PC-3 (cell line): ENCODE measurements around the gene PDZRN3. TPM values are rescaled to one million over a fixed set of nuclear protein-coding genes. Genes with fewer than 3 reads are reported as not detected.

Experiments
- ATAC-seq: fragments of 200-7000 bp; cut with Tn5 transposase; 2 replicates; pipeline ENCODE4 v1.9.1; 2020; ENCODE audit warnings: mild to moderate bottlenecking, moderate library complexity
- BruUV-seq: library from RNA; stranded (reverse); fragments of 400-500 nt; replicated peaks from 2 replicates; lab custom pipeline; 2021; lab: Mats Ljungman, UMichigan
- CTCF ChIA-PET: fragments of 300-600 bp; sonication (Branson Sonifier 250); formaldehyde crosslinking; loops from one replicate; lab custom pipeline; 2022; ENCODE audit warnings: antibody characterized with exemption; lab: Charles Lee
- POLR2A ChIA-PET: fragments of 300-600 bp; sonication (Branson Sonifier 250); formaldehyde crosslinking; loops from one replicate; lab custom pipeline; 2022; ENCODE audit warnings: antibody characterized with exemption; ENCODE audit not compliant: unreplicated experiment; lab: Charles Lee
- DNase-seq: peaks from one replicate; pipeline ENCODE4 v3.0.0-alpha.2; 2015
- H2AFZ ChIP-seq: fragments of 300-600 bp; sonication (generic); 2 replicates; pipeline ENCODE4 v1.6.0; 2016; ENCODE audit warnings: antibody characterized with exemption, low read length
- H3F3A ChIP-seq: fragments of 300-600 bp; sonication (generic); one replicate; pipeline ENCODE4 v1.6.0; 2017; ENCODE audit warnings: antibody characterized with exemption, low read length, control low read depth, mild to moderate bottlenecking; ENCODE audit not compliant: unreplicated experiment
- H3K27ac ChIP-seq: fragments of 300-600 bp; sonication (generic); 2 replicates; pipeline ENCODE4 v1.5.1; 2016; ENCODE audit warnings: mild to moderate bottlenecking, low read length
- H3K27me3 ChIP-seq: fragments of 300-600 bp; sonication (generic); 2 replicates; pipeline ENCODE4 v1.6.1; 2016; ENCODE audit warnings: low read length, mixed read lengths
- H3K36me3 ChIP-seq: fragments of 300-600 bp; sonication (generic); 2 replicates; pipeline ENCODE4 v1.6.1; 2016; ENCODE audit warnings: low read depth, mixed run types, low read length, mixed read lengths
- H3K4me1 ChIP-seq: fragments of 300-600 bp; sonication (generic); 2 replicates; pipeline ENCODE4 v1.5.1; 2016; ENCODE audit warnings: low read length; ENCODE audit not compliant: insufficient read depth
- H3K4me2 ChIP-seq: fragments of 300-600 bp; sonication (generic); 2 replicates; pipeline ENCODE4 v1.6.0; 2016; ENCODE audit warnings: low read length
- H3K4me3 ChIP-seq: fragments of 300-600 bp; sonication (generic); 2 replicates; pipeline ENCODE4 v1.5.1; 2016; ENCODE audit warnings: mild to moderate bottlenecking, low read length, mixed read lengths
- H3K79me2 ChIP-seq: fragments of 300-600 bp; sonication (generic); 2 replicates; pipeline ENCODE4 v1.6.1; 2017; ENCODE audit warnings: low read length, mixed read lengths
- H3K9ac ChIP-seq: fragments of 300-600 bp; sonication (generic); 2 replicates; pipeline ENCODE4 v1.6.0; 2016; ENCODE audit warnings: mild to moderate bottlenecking, low read length
- H3K9me2 ChIP-seq: fragments of 300-600 bp; sonication (generic); replicated peaks from 2 replicates; pipeline ENCODE4 v1.6.1; 2016; ENCODE audit warnings: mixed run types, low read length, mixed read lengths
- H3K9me3 ChIP-seq: fragments of 300-600 bp; sonication (generic); 2 replicates; pipeline ENCODE4 v1.6.1; 2016; ENCODE audit warnings: low read length, mixed read lengths
- H4K20me1 ChIP-seq: fragments of 300-600 bp; sonication (generic); 2 replicates; pipeline ENCODE4 v1.6.1; 2016; ENCODE audit warnings: low read length, mixed read lengths
- EZH2 ChIP-seq: fragments of 300-600 bp; sonication (generic); IDR thresholded peaks from one replicate; pipeline ENCODE4 v1.6.1; 2017; ENCODE audit warnings: antibody characterized with exemption, mild to moderate bottlenecking, low read length; ENCODE audit not compliant: unreplicated experiment
- EZH2phosphoT487 ChIP-seq: fragments of 300-600 bp; sonication (generic); IDR thresholded peaks from 2 replicates; pipeline ENCODE4 v1.6.1; 2018; ENCODE audit warnings: mild to moderate bottlenecking, antibody characterized with exemption, low read length, borderline replicate concordance
- intact Hi-C: fragments of 100-400 bp; cut with micrococcal nuclease; formaldehyde crosslinking; loops from 2 replicates; pipeline ENCODE4 v1.9.0; 2023
- total RNA-seq: library from RNA; depleted of rRNA; stranded (reverse); fragments of >200 nt; gene quantifications from 2 replicates; pipeline ENCODE4 v1.2.3, GENCODE V29; 2014
- TF ChIP-seq, protein P1 (sequence below): fragments of 300-600 bp; sonication (generic); conservative IDR thresholded peaks from 2 replicates; pipeline ENCODE4 v1.5.1; 2017; ENCODE audit warnings: antibody characterized with exemption, low read depth, mild to moderate bottlenecking, low read length

PDZRN3 gene
- total RNA-seq, 1 experiment from 2014 or later = not detected

DNA sequence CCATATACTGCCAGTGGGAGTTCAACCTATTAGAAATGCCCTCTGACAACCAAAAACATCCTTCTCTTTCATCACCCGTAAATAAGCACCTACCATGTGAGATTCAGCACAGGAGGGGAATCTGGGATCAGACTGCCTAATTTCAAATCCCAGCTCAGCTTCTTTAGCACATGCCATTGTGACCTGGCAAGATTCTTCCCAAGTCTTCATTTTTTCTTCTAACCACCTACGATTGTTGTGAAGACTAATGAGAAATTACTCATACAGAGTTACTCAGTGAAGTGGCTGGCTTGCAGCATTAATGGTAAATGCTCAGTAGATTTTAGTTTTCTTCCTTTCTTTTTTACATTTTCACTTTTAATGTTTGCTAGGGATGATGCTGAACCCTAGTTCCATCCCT lies 176.7 kb downstream of the PDZRN3 start:
- Histone ChIP-seq H4K20me1 (no peaks in the 10 kb centered on the region), H3K27ac (no peak overlapping the region), H3K36me3 (no peaks in the 10 kb centered on the region), H3F3A (no peaks in the 10 kb centered on the region), H2AFZ (no peak overlapping the region), H3K27me3 (peaks cover 41% of the 10 kb centered on the region), H3K79me2 (no peaks in the 10 kb centered on the region), H3K4me2 (no peak overlapping the region), H3K9me2 (no peaks in the 10 kb centered on the region), H3K9me3 (no peaks in the 10 kb centered on the region), H3K4me3 (no peak overlapping the region), H3K4me1 (no peaks in the 10 kb centered on the region), H3K9ac (no peak overlapping the region)
- DNase-seq = no peak
- TF ChIP-seq EZH2 (no peak), EZH2phosphoT487 (no peak)
- TF ChIP-seq, protein P1, sequence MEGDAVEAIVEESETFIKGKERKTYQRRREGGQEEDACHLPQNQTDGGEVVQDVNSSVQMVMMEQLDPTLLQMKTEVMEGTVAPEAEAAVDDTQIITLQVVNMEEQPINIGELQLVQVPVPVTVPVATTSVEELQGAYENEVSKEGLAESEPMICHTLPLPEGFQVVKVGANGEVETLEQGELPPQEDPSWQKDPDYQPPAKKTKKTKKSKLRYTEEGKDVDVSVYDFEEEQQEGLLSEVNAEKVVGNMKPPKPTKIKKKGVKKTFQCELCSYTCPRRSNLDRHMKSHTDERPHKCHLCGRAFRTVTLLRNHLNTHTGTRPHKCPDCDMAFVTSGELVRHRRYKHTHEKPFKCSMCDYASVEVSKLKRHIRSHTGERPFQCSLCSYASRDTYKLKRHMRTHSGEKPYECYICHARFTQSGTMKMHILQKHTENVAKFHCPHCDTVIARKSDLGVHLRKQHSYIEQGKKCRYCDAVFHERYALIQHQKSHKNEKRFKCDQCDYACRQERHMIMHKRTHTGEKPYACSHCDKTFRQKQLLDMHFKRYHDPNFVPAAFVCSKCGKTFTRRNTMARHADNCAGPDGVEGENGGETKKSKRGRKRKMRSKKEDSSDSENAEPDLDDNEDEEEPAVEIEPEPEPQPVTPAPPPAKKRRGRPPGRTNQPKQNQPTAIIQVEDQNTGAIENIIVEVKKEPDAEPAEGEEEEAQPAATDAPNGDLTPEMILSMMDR = no peak
- POLR2A ChIA-PET = no interaction called here
- CTCF ChIA-PET = no interaction called here
- no peak for ATAC-seq
- no TSS peak for BruUV-seq
- intact Hi-C loops = no loop called here

DNA sequence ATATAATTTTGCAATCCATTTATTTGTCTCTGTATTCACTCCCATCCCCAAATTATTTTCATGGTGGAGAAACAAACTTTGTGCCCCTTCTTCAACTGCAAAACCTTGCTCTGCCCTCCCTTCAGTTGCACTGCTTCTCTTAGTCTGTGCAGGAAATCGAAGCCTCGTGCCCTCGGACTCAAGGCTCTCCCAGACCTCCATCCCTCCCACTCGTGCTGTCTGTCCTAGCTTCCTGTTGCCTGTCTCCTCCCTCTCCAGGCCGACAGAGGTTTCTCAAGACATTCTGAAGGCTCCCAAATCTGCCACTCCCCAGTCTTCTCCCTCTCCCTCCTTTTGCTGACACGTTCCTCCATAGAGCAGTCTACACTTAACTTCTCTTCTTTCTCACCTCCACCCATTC lies 177.6 kb downstream of the PDZRN3 start:
- POLR2A ChIA-PET = no interaction called here
- CTCF ChIA-PET = no interaction called here
- Histone ChIP-seq H3F3A (no peaks in the 10 kb centered on the region), H3K27me3 (peaks cover 41% of the 10 kb centered on the region), H3K4me2 (no peak overlapping the region), H3K9ac (no peak overlapping the region), H3K4me1 (no peaks in the 10 kb centered on the region), H2AFZ (no peak overlapping the region), H4K20me1 (no peaks in the 10 kb centered on the region), H3K79me2 (no peaks in the 10 kb centered on the region), H3K9me3 (no peaks in the 10 kb centered on the region), H3K9me2 (no peaks in the 10 kb centered on the region), H3K4me3 (no peak overlapping the region), H3K36me3 (no peaks in the 10 kb centered on the region), H3K27ac (no peak overlapping the region)
- no peak for DNase-seq
- BruUV-seq = no TSS peak
- ATAC-seq = no peak
- TF ChIP-seq, protein P1 = no peak
- TF ChIP-seq EZH2phosphoT487 (no peak), EZH2 (no peak)
- intact Hi-C loops = no loop called here

DNA sequence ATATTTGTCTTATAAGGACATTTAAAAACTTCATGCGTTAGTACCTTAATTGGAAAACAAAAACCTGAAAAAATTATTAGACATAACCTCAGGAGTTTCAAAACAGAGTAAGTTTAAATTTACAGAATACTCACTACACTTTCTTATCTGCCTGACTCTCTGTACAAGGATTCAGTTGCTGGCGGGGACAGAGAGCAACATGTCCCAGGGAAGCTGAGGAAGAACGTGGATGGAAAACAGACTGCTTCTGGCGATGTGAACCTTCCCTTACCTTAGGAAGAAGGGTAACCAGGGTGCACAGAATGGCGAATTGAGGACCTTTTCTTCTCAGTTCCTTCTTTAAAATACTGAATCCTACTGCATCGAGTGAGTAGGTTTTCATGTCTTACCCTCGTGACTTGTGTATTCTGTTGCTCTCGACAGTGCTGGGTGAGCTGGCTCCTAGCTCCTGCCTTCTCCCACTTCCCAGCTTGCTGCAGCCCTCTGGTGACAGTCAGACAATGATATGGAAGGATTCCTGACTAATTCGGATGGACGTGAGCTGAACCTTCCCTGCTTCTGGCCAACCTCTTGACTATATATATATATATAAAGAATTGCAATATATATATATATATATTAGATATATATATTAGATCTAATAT lies 178.2 kb downstream of the PDZRN3 start:
- Histone ChIP-seq H3K4me2 (no peak overlapping the region), H3K4me3 (no peak overlapping the region), H3K4me1 (no peaks in the 10 kb centered on the region), H3K27me3 (peaks cover 45% of the 10 kb centered on the region), H3K36me3 (no peaks in the 10 kb centered on the region), H4K20me1 (no peaks in the 10 kb centered on the region), H3K9me3 (no peaks in the 10 kb centered on the region), H3K79me2 (no peaks in the 10 kb centered on the region), H2AFZ (no peak overlapping the region), H3K9ac (no peak overlapping the region), H3K27ac (no peak overlapping the region), H3K9me2 (no peaks in the 10 kb centered on the region), H3F3A (no peaks in the 10 kb centered on the region)
- ATAC-seq (no peak), DNase-seq (no peak)
- TF ChIP-seq EZH2 = no peak
- TF ChIP-seq EZH2phosphoT487 = no peak
- TF ChIP-seq, protein P1 = no peak
- no TSS peak for BruUV-seq
- intact Hi-C loops = no loop called here
- CTCF ChIA-PET = no interaction called here
- POLR2A ChIA-PET = no interaction called here
